Left kidney (tissue), 2 donors: Measurements from ENCODE around the gene SAP130. TPM values are rescaled to one million over a fixed set of nuclear protein-coding genes. Genes with fewer than 3 reads are reported as not detected.
"Not testable (repeated sequence)": the region's sequence is repeated elsewhere in the genome, so short reads cannot be mapped to it uniquely, and the experiment has no call there.

Experiments used
- DNase-seq: peaks from one replicate; pipeline ENCODE4 v3.0.0-alpha.2; 2013
- polyA plus RNA-seq: library from polyadenylated mRNA; unstranded; fragments of 120-200 nt; gene quantifications from one replicate; pipeline ENCODE4 v1.2.1, GENCODE V29; 2013; ENCODE audit not compliant: insufficient read length

Gene SAP130
- polyA plus RNA-seq, 1 donor, result 31.8 TPM

DNA sequence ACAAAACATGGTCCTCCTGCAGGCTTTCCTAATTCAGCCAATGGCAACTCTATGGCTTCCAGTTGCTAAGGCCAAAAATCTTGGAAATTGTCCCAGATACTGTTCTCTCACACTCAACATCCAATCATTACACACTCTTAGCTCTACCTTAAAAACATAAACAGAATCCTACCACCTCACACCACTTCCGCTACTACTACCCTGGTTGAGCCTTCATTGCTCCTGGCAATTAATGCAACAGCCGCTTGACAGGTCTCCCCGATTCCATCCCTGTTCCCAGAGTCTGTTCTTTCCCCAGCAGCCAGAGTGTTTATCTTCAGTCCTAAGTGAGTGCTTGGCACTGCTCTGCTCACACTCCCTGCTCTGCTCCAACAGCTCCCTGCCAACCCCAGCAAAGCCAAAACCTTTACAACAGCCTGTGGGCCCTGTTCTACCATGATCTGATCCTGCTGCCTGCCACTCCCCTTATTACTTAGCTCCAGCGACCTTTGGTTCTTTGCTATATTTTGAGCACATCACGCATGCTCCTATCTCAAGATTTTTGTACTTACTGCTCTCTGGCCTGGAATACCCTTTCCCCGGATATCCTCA, 74.6 kb downstream of the SAP130 start:
- DNase-seq, result no peak

DNA sequence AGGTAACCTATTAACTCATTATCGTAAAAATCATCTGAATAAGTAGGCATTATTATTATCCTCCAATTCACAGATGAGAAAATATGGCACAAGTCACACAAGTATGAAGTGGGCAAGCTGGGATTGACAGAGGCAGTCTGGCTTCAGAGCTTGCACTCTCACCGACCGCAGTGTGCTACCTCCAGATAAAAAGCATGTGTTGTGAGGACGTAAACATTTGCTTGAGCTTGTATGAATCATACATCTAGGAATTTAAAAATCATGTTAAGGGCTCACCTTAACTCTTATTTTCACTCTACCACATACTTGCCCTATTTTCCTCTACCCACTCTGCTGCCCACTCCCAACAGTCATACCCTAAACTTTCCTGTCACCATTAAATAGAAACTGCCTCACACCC, 76.8 kb downstream of the SAP130 start:
- no peak for DNase-seq

DNA sequence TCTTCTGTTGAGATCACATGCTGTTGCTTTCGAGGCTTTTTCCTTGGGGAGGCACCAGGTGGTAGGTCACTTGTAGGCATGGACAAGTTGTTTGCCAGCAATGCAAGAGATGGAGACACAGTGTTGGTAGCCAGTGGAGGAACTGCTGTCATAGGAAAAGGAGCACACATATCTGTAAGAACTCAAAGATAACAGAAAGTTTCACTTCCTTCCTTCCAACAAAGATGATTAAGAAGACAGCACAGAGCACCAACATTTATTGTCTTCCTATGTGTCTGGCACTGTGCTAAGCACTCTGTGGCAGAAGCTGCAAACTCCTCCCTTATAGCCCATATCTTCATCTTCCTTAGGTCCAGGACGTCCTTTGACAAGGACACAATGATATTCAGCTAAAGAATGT, 77.6 kb downstream of the SAP130 start:
- no peak for DNase-seq

DNA sequence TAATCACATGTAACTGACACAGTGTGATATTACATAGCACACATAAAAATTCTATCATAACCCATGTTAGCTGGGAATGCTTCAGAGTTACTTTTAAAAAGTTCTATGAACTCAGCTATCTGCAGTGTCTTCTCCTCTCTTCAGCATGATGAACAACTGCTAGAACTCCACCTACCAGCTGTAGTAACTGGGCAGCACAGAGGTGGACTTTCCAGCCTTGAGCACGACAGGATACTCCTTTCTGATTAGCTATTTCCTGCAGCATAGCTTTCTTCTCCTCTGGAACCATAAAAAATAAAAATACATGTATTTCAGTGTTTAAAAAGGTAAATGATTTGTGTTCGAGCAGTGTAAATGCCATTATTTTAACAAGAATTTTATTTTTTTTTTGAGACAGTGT, 82.6 kb downstream of the SAP130 start:
- no peak for DNase-seq

DNA sequence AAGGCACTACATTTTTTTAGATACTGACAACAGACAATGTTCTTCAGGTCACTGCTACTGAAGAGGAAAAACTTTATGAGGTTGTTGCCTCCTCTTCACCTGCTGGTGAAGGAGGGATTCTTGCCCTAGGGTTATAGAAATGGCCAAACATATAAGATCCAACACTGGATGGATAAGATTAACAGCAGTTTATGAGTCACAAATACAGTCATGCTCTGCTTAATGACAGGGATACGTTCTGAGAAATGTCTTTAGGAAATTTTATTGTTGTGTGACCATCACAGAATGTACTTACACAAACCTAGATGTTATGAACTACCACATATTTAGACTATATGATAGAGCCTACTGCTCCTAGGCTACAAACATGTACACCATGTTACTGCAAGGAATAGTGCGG, 84.7 kb downstream of the SAP130 start:
- DNase-seq, result no peak

DNA sequence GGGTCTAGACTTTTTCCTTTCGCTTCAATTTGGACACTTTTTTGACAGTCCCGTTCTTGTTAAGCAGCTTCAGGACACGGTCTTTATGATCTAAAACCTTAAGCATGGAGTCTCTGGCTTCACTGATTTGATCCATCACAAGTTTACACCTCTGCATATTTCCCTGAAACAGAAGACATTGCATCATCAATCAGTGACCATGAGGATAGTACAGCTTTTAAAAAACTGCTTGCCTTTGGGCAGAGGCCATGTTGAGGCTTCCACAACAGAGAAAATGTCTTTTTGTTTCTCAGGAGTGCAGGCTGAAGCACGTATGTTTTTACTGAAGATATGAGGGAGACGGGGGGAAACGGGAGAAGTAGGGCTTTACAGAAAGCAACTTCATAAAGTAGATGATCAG, 85.9 kb downstream of the SAP130 start:
- no peak for DNase-seq

DNA sequence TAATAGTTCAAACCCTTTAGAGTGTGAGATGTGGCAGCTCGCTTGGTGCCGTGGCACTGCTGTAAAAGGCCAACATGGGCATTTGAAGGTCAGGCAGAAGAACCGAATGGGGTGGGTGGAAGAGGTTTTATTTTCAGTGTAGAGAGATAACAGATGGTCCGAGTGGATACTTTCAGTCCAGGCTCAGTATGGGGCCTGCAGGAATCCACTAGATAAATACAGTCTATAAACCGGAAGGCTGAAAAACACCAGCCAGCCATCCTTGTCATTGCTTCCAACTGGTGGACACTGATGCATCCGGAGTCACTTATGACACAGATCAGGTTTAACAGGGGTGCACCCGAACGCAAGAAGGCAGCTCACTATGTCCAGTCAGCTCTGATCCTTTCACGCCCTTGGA, 86.4 kb downstream of the SAP130 start:
- no peak for DNase-seq

DNA sequence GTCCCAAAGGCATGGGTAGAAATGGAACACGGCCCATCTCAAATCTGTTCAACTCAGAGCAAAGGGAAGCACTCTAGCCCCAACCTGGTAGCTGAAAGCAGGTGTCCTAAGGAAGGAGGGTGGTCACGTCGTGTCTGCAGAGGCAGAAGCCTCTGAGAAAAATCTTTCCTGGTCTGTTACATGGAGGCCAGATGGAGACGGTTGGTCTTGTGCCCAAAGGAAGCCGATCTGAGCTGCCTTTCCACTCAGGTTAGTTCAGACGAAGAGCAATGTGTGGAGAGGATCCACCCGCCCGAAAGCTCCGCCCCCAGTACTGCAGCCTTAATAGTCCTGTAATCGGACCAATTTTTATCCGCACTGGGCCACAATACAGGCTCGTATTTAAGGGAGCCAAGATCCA, 87.2 kb downstream of the SAP130 start:
- DNase-seq, result no peak

DNA sequence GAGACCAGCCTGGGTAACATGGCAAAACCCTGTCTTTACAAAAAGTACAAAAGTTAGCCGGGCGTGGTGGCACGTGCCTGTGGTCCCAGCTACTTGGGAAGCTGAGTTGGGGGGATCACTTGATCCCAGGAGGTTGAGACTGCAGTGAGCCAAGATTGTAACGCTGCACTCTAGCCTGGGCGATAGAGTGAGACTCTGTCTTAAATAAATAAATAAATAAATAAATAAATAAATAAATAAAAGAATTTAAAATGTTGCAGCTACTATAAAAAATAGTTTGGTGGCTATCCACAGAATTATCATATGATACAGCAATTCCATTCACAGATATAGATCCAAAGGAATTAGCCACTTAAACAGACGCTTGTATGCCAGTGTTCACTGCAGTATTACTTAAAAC, 92.5 kb downstream of the SAP130 start:
- no peak for DNase-seq

DNA sequence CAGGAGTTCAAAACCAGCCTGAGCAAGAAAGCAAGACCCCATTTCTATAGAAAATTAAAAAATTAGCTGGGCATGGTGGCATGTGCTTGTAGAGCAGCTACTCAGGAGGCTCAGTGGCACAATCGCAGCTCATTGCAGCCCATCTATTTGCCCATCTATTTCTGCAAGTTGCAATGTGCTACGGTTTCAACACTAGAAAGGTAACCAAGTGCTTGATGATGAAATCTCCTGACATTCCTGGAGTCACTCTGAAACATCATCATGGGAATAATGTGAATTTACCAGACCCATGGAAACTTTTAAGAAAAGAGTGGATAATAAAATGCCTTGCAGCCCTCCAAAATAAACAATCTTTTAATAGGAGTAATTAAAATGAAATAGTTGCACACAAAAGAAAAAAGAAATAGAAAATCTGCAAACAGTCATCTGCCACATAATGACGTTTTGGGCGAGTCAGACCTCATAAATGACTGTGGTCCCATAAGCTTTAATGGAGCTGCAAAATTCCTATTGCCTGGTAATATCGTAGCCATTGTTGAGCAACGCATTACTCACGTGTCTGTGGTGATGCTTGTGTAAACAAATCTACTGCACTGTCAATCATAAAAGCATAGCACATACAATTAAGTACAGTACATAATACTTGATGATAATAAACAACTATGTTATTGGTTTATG, 95.5 kb downstream of the SAP130 start:
- peak; percentile 33 for DNase-seq

DNA sequence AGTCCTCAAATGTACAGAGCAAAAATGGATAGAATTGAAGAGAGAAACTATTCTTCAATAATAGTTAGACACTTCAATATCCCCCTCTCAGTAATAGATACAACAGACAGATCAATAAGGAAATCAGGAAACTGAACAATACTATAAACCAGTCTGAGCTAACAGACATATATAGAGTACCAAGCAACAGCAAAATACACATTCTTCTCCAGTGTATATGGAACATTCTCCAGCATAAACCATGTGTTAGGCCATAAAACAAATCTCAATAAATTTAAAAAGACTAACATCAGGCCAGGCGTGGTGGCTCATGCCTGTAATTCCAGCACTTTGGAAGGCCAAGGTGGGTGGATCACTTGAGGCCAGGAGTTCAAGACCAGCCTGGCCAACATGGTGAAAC, 98.4 kb downstream of the SAP130 start:
- no peak for DNase-seq

DNA sequence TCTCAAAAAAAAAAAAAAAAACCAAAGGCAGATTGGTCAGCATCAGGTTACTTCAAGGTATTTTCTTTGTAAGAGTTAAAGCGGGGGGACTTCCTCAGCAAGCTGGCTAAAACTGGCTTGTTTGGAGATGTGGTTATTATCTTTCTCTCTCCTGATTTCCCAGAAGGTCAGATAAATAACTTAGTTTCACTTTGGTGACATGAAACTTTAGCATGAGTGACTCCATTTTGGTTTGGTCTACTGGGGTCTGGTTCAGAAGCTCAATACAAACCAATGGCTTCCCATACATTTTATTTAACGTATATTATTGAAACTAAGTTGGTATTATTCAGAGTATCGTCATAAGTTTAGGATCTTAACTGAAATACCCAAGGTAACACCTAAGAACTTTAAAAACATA, 100.5 kb downstream of the SAP130 start:
- no peak for DNase-seq

DNA sequence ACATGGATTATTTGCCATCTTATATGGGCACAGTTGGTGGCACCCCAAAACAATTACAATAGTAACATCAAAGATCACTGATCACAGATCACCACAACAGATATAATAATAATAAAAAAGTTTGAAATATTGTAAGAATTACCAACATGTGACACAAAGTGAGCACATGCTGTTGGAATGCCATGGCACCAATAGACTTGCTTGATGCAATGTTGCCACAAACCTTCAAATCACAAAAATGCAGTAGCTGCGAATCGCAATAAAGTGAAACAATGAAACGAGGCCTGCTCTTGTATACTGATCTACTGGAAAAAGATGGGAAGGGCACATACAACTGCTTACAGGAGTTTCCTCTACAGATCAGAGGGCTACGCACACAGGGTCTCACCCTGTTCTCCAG, 109.9 kb downstream of the SAP130 start:
- DNase-seq, result no peak

DNA sequence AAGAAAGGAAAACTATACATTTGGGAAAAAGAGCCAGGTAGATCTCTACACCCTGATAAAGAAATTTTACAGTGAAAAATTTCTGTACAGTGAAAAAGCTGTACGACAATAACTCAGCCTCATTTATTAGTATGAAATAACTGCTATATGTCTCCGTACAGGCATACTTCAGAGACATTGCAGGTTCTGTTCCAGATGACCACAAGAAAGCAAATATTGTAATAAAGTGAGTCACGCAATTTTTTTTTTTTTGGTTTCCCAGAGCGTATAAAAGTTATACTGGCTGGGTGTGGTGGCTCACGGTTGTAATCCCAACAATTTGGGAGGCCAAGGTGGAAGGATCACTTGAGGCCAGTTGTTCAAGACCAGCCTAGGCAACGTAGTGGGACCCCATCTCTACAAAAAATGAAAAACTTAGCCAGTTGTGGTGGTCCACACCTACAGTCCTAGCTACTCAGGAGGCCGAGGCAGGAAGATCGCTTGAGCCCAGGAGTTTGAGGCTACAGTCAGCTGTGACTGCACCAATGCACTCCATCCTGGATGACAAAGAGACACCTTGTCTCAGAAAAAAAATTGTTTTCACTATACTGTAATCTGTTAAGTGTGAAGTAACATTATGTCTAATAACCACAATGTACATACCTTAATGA, 113.9 kb downstream of the SAP130 start:
- no peak for DNase-seq

DNA sequence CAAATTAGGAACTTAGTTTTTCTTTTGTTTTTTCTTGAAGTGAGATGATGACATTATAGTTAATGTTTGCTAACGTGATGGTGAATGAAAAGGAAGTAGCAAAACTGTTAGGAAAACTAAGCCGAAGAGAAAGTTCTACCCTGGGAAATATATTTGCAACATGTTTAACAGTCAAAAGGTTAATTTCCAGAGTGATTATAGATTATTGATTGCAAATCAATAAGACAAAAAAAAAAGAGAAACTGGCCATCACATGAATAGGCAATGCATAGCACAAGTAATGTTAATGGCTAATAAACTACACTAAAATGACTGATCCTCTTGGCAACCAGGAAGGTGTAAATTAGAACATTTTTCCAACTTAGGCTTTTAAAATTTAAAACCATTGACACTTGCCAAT, 116.1 kb downstream of the SAP130 start:
- DNase-seq, result no peak

DNA sequence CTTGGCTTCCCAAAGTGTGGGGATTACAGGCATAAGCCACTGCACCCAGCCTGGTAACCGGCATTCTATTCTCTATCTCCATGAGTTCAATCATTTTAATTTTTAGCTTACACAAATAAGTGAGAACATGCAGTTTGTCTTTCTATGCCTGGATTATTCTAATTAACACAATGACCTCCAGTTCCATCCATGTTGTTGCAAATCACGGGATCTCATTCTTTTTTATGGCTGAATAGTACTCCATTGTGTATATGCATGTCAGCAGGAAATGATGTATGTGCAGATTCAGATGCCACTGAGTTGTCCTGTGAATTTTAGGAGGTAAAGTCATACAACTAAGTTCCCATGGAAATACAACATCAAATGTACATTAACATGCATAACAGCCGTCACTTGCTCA, 117.4 kb downstream of the SAP130 start:
- DNase-seq, result no peak

DNA sequence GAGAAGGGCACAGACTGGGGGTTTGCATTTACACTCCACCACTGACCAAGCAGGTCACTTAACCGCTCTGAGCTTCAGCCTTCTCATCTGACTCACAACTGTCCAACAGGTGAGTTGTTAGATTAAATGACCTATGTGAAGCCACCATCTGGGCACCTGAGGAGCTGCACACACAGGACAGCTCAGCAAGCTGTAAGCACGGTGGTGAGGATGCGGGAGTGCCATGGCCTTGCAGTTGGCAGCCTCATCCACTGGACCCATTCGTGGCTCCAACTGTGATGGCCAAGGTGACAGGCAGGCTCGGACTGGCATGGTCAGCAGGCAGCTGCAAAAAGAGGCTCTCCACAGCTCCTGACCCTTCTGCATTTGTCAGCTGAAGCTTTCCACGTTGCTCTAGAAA, 118.8 kb downstream of the SAP130 start:
- no peak for DNase-seq

DNA sequence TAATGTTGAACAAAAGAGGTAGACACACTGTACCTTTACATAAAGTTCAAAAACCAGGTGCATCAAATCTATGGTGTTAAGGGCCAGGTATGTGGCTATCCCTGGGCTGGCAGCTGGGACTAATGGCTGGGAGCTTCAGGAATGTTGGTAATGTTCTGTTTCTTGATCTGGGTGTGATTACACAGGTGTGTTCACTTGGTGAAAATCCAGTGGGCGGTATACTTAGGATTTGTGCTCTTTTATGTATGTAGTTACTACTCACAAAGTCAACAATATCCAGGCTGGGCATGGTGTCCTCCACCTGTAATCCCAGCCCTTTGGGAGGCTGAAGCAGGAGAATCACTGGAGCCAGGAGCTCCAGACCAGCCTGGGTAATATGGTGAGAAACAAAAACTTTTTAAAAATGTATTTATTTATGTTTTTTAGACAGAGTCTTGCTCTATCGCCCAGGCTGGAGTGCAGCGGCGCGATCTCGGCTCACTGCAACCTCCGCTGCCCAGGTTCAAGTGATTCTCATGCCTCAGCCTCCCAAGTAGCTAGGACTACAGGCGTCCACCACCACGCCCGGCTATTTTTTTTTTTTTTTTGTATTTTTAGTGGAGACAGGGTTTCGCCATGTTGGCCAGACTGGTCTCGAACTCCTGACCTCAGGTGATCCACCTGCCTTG, 120.0 kb downstream of the SAP130 start:
- DNase-seq, result not testable (repeated sequence)

DNA sequence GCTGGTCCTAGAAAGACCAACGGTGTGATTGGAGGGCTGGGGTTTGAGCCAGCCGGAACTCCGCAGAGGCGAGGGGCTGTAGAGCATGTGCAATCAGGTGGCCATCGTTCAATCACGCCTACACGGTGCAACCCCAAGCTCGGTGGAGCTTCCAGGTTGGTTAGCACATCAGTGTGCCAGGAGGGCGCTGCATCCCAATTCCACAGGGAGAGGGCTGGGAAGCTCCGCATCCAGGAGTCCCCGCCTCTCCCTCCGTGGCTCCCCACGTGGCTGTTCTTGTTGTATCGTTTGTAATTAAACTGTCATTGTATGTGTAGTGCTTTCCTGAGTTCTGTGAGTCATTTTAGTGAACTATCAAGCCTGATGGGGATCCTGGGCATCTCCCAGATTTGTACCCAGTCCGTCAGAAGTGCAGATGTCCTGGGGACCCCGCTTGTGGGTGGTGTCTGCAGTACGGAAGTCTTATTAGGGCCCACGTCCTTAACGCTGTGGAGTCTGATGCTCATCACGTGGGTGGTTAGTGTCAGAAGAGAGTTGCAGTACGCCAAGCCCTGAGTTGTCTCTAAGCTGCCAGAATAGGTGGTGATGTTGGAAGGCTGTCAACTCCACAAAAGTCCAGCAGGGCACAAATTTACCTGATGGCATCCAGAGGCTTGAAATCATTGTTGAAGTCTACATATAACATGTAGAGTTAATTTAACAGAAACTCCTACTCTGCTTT, 121.5 kb downstream of the SAP130 start:
- DNase-seq, result no peak

DNA sequence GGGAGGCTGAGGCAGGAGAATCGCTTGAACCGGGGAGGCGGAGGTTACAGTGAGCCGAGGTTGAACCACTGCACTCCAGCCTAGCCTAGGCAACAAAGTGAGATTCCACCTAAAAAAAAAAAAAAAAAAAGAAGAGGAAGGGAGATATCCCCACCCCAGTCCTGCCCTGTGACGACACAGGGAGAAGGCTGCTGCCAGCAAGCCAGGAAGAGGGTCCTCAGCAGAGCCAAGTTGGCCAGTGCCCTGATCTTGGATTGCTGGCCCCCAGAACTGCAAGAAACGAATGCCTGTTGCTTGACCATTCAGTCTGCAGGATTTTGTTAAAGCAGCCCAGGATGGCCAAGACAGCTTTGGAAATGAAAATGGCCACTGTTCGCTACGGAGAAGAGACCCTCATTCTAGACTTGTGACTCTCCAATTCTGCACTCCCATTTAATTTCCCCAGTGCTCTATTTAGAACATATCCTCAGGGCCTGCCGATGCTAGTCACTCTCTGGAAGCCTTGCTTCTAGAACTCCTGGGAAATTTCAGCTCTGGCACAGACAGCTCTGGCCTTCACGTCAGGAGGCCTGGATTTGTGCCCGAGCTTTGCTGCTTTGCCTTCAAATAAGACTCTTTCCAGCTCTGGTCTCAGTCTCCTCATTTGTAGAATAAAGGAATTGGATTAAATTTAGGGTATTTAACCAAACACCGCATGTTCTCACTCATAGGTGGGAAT, 126.4 kb downstream of the SAP130 start:
- no peak for DNase-seq

DNA sequence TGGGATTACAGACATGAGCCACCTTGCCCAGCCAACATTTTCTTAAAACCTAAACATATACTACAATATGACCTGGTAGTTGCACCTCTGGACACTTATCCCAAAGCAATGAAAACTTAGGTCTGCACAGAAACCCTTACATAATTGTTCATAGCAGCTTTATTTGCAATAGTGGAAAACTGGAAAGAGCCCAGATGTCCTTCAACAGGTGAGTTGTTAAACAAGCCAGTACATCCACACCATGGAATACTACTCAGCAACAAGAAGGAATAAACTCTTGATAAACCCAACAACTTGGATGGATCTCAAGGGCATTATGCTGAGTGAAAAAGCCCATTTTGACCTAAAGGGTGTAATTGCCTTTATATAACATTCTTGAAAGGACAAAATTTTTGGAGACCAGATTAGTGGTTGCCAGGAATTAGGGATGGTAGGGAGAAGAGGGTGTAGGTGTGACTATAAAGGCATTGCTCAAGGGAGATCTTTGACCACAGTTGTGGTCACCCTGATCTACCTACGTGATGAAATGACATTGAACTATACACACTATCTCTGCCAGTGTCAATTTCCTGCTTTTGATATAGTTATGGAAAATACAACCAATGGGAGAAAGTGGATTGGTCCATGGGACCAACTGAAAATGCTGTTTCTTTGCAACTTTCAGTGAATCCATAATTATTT, 130.2 kb downstream of the SAP130 start:
- DNase-seq, result no peak
